Mesendoderm (in vitro differentiated cells): Measurements from ENCODE around the gene CRADD.
A peak's percentile ranks its signal among the peaks of the same experiment; 100 is the strongest.

Source experiments
- DNase-seq: peaks from one replicate; pipeline ENCODE4 v3.0.0; 2013
- H2AK5ac ChIP-seq: 2 replicates; pipeline ENCODE4 v1.6.1; 2013; ENCODE audit warnings: low read length, inconsistent platforms
- H2BK120ac ChIP-seq: 2 replicates; pipeline ENCODE4 v1.6.1; 2013; ENCODE audit warnings: low read depth, mild to moderate bottlenecking, low read length, moderate library complexity, mixed read lengths
- H2BK15ac ChIP-seq: replicated peaks from 2 replicates; pipeline ENCODE4 v1.6.1; 2013; ENCODE audit warnings: low read depth, mild to moderate bottlenecking, moderate library complexity
- H2BK5ac ChIP-seq: 2 replicates; pipeline ENCODE4 v1.6.1; 2013; ENCODE audit warnings: low read length, inconsistent platforms
- H3K18ac ChIP-seq: 2 replicates; pipeline ENCODE4 v1.6.1; 2013; ENCODE audit warnings: mild to moderate bottlenecking, low read length, mixed read lengths
- H3K23ac ChIP-seq: one replicate; pipeline ENCODE4 v1.6.1; 2013; ENCODE audit warnings: low read length
- H3K27ac ChIP-seq: 2 replicates; pipeline ENCODE4 v1.5.1; 2013; ENCODE audit warnings: low read depth, mild to moderate bottlenecking, inconsistent platforms, low read length, moderate library complexity
- H3K27me3 ChIP-seq: 2 replicates; pipeline ENCODE4 v1.6.1; 2013; ENCODE audit warnings: low read length, control low read depth, mild to moderate bottlenecking, inconsistent platforms; ENCODE audit not compliant: insufficient read depth, poor library complexity
- H3K36me3 ChIP-seq: 2 replicates; pipeline ENCODE4 v1.6.1; 2013; ENCODE audit warnings: low read length, inconsistent platforms; ENCODE audit not compliant: control insufficient read depth, insufficient read depth
- H3K4ac ChIP-seq: one replicate; pipeline ENCODE4 v1.6.1; 2013; ENCODE audit warnings: low read depth, mild to moderate bottlenecking, low read length, moderate library complexity
- H3K4me1 ChIP-seq: 2 replicates; pipeline ENCODE4 v1.6.1; 2013; ENCODE audit warnings: low read depth, low read length, inconsistent platforms; ENCODE audit not compliant: control insufficient read depth
- H3K4me2 ChIP-seq: 2 replicates; pipeline ENCODE4 v1.6.1; 2013; ENCODE audit warnings: low read length
- H3K4me3 ChIP-seq: 2 replicates; pipeline ENCODE4 v1.5.1; 2013; ENCODE audit warnings: mild to moderate bottlenecking, low read length
- H3K56ac ChIP-seq: one replicate; pipeline ENCODE4 v1.6.1; 2013; ENCODE audit warnings: low read length
- H3K79me1 ChIP-seq: 2 replicates; pipeline ENCODE4 v1.6.1; 2013; ENCODE audit warnings: low read length, inconsistent platforms
- H3K79me2 ChIP-seq: 2 replicates; pipeline ENCODE4 v1.6.1; 2013; ENCODE audit warnings: mild to moderate bottlenecking, low read length; ENCODE audit not compliant: control insufficient read depth, insufficient read depth
- H3K9ac ChIP-seq: 2 replicates; pipeline ENCODE4 v1.6.1; 2013; ENCODE audit warnings: low read length, inconsistent platforms
- H4K5ac ChIP-seq: one replicate; pipeline ENCODE4 v1.6.1; 2013; ENCODE audit warnings: low read length
- H4K8ac ChIP-seq: one replicate; pipeline ENCODE4 v1.6.1; 2013; ENCODE audit warnings: low read depth, mild to moderate bottlenecking, control low read depth, low read length, moderate library complexity
- WGBS: extraction: QIAGEN DNeasy Blood & Tissue Kit; methylation state at CpG from one replicate; pipeline ENCODE4 v1.1.7; 2013; ENCODE audit warnings: low lambda C conversion rate, missing lambda C conversion rate; ENCODE audit not compliant: insufficient coverage; ENCODE audit errors: extremely low coverage; 5-methylcytosine and 5-hydroxymethylcytosine counted together

The CRADD gene

GRCh38 chr12:93762912-93763553 lies 85.9 kb downstream of the CRADD start:
- H3K56ac ChIP-seq = no peak overlapping the region
- no peak overlapping the region for H3K4ac ChIP-seq
- no peak overlapping the region for H3K4me3 ChIP-seq
- H3K4me2 ChIP-seq = no peak overlapping the region
- no peak overlapping the region for H3K23ac ChIP-seq
- H3K4me1 ChIP-seq = no peaks in the 10 kb centered on the region
- no peaks in the 10 kb centered on the region for H3K27me3 ChIP-seq
- H4K5ac ChIP-seq = no peak overlapping the region
- H3K79me2 ChIP-seq = no peaks in the 10 kb centered on the region
- H2AK5ac ChIP-seq = no peak overlapping the region
- no peak overlapping the region for H2BK15ac ChIP-seq
- H3K9ac ChIP-seq = no peak overlapping the region
- H3K79me1 ChIP-seq = no peaks in the 10 kb centered on the region
- H2BK5ac ChIP-seq = no peak overlapping the region
- no peak overlapping the region for H2BK120ac ChIP-seq
- no CpG with 5 or more reads among the region's 3 CpGs for WGBS
- H4K8ac ChIP-seq = no peak overlapping the region
- H3K18ac ChIP-seq = no peak overlapping the region
- no peak overlapping the region for H3K27ac ChIP-seq
- DNase-seq = peak; percentile 48
- H3K36me3 ChIP-seq = no peaks in the 10 kb centered on the region

DNA sequence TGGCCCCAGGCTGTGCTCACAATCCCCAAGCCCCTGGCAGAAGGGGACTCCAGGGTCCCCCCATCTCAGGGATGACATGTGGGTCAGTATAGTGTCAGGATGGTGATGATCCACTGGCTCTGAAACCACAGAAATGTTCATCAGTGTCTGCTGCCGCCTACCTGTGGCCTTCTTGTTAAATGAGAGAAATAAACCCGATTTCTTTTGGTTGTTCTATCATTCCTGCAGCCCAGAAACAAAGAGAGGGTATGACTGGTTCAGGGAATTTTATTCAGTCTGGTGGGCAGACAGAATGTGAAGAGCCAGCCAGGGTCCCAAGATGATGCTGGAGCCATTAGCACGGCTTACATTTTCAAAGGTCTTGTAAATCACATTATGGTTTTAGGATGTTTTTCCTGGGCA lies 86.6 kb downstream of the CRADD start:
- Histone ChIP-seq H3K27ac (no peak overlapping the region), H3K4me3 (no peak overlapping the region), H3K27me3 (no peaks in the 10 kb centered on the region), H4K5ac (no peak overlapping the region), H3K79me2 (no peaks in the 10 kb centered on the region), H2BK15ac (no peak overlapping the region), H3K23ac (no peak overlapping the region), H3K36me3 (no peaks in the 10 kb centered on the region), H3K4ac (no peak overlapping the region), H3K18ac (peak overlapping the region; percentile 23), H2BK120ac (no peak overlapping the region), H3K4me2 (no peak overlapping the region), H3K4me1 (no peaks in the 10 kb centered on the region), H2BK5ac (no peak overlapping the region), H4K8ac (no peak overlapping the region), H3K56ac (no peak overlapping the region), H3K9ac (no peak overlapping the region), H3K79me1 (no peaks in the 10 kb centered on the region), H2AK5ac (no peak overlapping the region)
- no CpG with 5 or more reads among the region's 3 CpGs for WGBS
- peak; percentile 41 for DNase-seq

DNA sequence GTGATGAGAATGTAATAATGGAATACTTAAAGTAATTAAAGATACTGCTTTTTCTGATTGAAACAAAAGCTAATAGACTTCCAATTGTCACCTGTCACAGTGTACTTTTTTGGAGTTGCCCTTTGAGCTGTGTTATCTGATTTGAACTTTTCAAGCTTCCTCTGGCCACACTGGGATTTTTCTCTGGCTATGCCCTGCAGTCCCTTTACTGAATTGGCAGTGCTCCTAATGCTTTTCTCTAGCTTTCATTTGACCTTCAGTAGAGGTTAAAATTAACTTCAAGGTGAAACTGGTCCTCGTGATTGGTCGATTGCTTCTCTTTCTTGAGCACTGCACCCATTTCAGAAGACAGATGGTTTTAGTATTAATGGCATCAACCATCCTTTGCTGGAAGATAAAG lies 89.2 kb downstream of the CRADD start:
- DNase-seq = no peak
- no peak overlapping the region for H3K18ac ChIP-seq
- H4K8ac ChIP-seq = no peak overlapping the region
- no peaks in the 10 kb centered on the region for H3K79me2 ChIP-seq
- no CpG with 5 or more reads among the region's 2 CpGs for WGBS
- no peaks in the 10 kb centered on the region for H3K79me1 ChIP-seq
- no peaks in the 10 kb centered on the region for H3K27me3 ChIP-seq
- H3K4ac ChIP-seq = no peak overlapping the region
- no peak overlapping the region for H2BK15ac ChIP-seq
- H2BK120ac ChIP-seq = no peak overlapping the region
- no peak overlapping the region for H3K4me3 ChIP-seq
- no peak overlapping the region for H3K27ac ChIP-seq
- no peaks in the 10 kb centered on the region for H3K4me1 ChIP-seq
- H3K23ac ChIP-seq = no peak overlapping the region
- H2BK5ac ChIP-seq = no peak overlapping the region
- no peak overlapping the region for H3K56ac ChIP-seq
- no peak overlapping the region for H3K4me2 ChIP-seq
- no peak overlapping the region for H2AK5ac ChIP-seq
- no peak overlapping the region for H4K5ac ChIP-seq
- H3K9ac ChIP-seq = no peak overlapping the region
- no peaks in the 10 kb centered on the region for H3K36me3 ChIP-seq

DNA sequence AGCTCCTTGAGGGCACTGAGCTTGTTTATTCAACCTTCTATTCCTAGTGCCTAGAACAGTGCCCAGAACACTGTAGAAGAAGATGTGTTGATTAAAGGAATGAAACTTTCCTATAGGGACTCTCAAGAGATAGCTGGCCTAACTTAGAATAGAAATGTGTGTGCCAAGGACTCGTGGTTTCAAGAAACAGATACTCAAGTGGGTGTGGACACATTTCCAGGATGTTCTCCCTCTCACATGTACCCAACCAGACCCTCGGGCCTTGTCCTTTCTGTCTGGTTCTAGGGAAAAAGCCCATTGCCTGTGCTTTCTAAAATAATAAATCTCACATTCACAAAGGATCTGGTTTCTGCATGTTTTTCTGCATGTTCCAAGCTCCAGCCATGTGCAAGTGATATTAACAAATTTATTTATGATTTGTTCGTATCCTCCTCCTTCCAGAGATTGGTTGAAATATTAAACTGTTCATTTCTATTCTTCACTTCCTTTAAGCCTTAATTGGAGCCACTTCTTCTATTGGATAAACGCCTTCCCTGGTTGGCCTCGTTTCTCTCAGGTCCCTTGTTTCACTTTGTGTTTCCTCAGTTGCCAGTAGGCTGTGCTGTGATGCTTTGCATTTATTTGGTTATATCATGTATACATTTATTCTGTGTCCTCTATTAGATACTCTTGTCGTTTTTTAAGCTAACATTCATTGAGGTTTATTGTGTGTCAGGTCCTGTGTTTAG lies 89.8 kb downstream of the CRADD start:
- H2BK15ac ChIP-seq = no peak overlapping the region
- no peak overlapping the region for H4K8ac ChIP-seq
- no peaks in the 10 kb centered on the region for H3K4me1 ChIP-seq
- H3K4me2 ChIP-seq = no peak overlapping the region
- no peaks in the 10 kb centered on the region for H3K79me1 ChIP-seq
- WGBS = no CpG with 5 or more reads among the region's 6 CpGs
- H2AK5ac ChIP-seq = no peak overlapping the region
- no peaks in the 10 kb centered on the region for H3K27me3 ChIP-seq
- peak; percentile 55 for DNase-seq
- no peak overlapping the region for H3K56ac ChIP-seq
- no peak overlapping the region for H3K9ac ChIP-seq
- no peak overlapping the region for H3K4ac ChIP-seq
- no peak overlapping the region for H3K4me3 ChIP-seq
- no peaks in the 10 kb centered on the region for H3K36me3 ChIP-seq
- no peak overlapping the region for H3K27ac ChIP-seq
- no peak overlapping the region for H2BK5ac ChIP-seq
- H2BK120ac ChIP-seq = no peak overlapping the region
- H3K18ac ChIP-seq = no peak overlapping the region
- no peak overlapping the region for H3K23ac ChIP-seq
- no peaks in the 10 kb centered on the region for H3K79me2 ChIP-seq
- no peak overlapping the region for H4K5ac ChIP-seq

DNA sequence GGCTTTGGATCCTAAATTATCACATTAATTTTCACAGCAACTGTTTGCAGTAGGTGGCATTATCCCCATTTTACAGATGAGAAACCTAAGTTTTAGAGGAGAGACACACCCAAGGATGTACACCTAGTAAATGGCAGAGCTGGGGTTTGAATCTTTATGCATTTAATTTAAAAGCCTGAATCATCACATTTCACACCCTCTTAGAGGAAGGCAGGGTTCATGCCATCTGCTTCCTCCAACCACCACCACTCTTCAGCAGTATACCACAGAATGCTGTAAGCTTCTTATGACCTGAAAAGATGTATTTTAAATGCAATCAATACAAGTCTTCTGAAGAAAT lies 90.3 kb downstream of the CRADD start:
- Histone ChIP-seq H3K9ac (no peak overlapping the region), H4K8ac (no peak overlapping the region), H3K4ac (no peak overlapping the region), H3K56ac (no peak overlapping the region), H3K4me2 (no peak overlapping the region), H3K79me2 (no peaks in the 10 kb centered on the region), H2BK15ac (no peak overlapping the region), H2BK5ac (no peak overlapping the region), H3K23ac (no peak overlapping the region), H3K36me3 (no peaks in the 10 kb centered on the region), H3K4me1 (no peaks in the 10 kb centered on the region), H3K27me3 (no peaks in the 10 kb centered on the region), H3K4me3 (no peak overlapping the region), H3K79me1 (no peaks in the 10 kb centered on the region), H2BK120ac (no peak overlapping the region), H4K5ac (no peak overlapping the region), H3K27ac (no peak overlapping the region), H2AK5ac (no peak overlapping the region), H3K18ac (no peak overlapping the region)
- no peak for DNase-seq
